Measurements from ENCODE around the gene RBL1. TPM values are rescaled to one million over a fixed set of nuclear protein-coding genes. Genes with fewer than 3 reads are reported as not detected.

Gene RBL1
- total and polyA plus RNA-seq, 3 donors from 2014 or later = 6.0 to 15.3 (median 14.2) TPM

GRCh38 chr20:37081717-37082289 is 14.0 kb downstream of the RBL1 start:
- intact Hi-C loops (cut with DNase I; ENCODE audit: low total_unique reads) = no loop called here
- WGBS, 2 donors = 82 to 96% methylated on average over 4 to 5 of the region's 5 CpGs
- H3K27me3 ChIP-seq = no peaks in the 10 kb centered on the region
- H3K4me3 ChIP-seq = no peak overlapping the region
- H3K36me3 ChIP-seq (ENCODE audit: low read depth, missing control alignments) = no peaks in the 10 kb centered on the region
- H3K4me1 ChIP-seq = no peaks in the 10 kb centered on the region
- H3K27ac ChIP-seq = no peak overlapping the region
- peak; percentile 23 for DNase-seq
- no peaks in the 10 kb centered on the region for H3K9me3 ChIP-seq
- peak in 1 of 3 experiments; percentile 27 for TF ChIP-seq CTCF (IDR thresholded peaks at IDR 0.05)
- TF ChIP-seq POLR2A (IDR thresholded peaks at IDR 0.05) = no peak

- Histone ChIP-seq H3K9me3 (no peaks in the 10 kb centered on the region), H3K27ac (no peak overlapping the region), H3K4me1 (no peaks in the 10 kb centered on the region), H3K36me3 (ENCODE audit: low read depth, missing control alignments) (no peaks in the 10 kb centered on the region), H3K4me3 (no peak overlapping the region), H3K27me3 (no peaks in the 10 kb centered on the region)
- 95 to 96% methylated on average over 8 of the region's 8 CpGs for WGBS, 2 donors
- TF ChIP-seq CTCF (IDR thresholded peaks at IDR 0.05) (no peak), POLR2A (IDR thresholded peaks at IDR 0.05) (no peak)
- intact Hi-C loops (cut with DNase I; ENCODE audit: low total_unique reads) = no loop called here
- DNase-seq = no peak
Observed at GRCh38 chr20:37077009-37077408, 18.8 kb downstream of the RBL1 start.

DNA sequence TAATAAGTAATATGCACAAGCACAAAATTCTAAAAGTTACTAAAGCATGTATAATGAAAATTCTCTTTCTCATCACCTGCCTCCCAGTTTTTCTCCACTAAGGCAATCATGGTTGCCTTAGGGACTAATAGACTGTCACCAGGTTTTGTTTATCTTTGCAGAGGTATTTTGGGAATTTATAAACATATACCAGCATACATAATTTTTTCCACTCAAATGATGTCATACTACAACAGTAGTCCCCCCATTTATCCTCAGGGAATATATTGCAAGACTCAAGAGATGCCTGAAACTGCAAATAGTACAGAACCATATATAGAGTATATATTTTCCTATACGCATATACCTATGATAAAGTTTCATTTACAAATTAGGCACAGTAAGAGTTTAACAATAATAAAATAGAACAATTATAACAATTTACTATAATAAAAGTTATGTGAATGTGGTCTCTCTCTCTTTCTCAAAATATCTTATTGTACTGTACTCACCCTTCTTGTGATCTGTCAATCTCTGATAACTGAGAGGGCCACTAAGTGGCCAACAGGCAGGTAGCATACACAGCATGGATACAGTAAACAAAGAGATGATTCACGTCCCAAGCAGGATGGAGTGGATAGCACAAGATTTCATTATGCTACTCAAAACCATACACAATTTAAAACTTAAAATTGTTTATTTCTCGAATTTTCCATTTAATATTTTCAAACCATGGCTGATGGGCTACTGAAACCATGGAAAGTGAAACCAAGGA is 19.7 kb downstream of the RBL1 start:
- H3K9me3 ChIP-seq = no peaks in the 10 kb centered on the region
- no peaks in the 10 kb centered on the region for H3K27me3 ChIP-seq
- no peaks in the 10 kb centered on the region for H3K4me1 ChIP-seq
- no peak overlapping the region for H3K27ac ChIP-seq
- TF ChIP-seq CTCF (IDR thresholded peaks at IDR 0.05) (no peak), POLR2A (IDR thresholded peaks at IDR 0.05) (no peak)
- intact Hi-C loops (cut with DNase I; ENCODE audit: low total_unique reads) = no loop called here
- H3K36me3 ChIP-seq (ENCODE audit: low read depth, missing control alignments) = no peaks in the 10 kb centered on the region
- H3K4me3 ChIP-seq = no peak overlapping the region
- no peak for DNase-seq
- WGBS, 2 donors = 86 to 87% methylated on average over 3 of the region's 3 CpGs

DNA sequence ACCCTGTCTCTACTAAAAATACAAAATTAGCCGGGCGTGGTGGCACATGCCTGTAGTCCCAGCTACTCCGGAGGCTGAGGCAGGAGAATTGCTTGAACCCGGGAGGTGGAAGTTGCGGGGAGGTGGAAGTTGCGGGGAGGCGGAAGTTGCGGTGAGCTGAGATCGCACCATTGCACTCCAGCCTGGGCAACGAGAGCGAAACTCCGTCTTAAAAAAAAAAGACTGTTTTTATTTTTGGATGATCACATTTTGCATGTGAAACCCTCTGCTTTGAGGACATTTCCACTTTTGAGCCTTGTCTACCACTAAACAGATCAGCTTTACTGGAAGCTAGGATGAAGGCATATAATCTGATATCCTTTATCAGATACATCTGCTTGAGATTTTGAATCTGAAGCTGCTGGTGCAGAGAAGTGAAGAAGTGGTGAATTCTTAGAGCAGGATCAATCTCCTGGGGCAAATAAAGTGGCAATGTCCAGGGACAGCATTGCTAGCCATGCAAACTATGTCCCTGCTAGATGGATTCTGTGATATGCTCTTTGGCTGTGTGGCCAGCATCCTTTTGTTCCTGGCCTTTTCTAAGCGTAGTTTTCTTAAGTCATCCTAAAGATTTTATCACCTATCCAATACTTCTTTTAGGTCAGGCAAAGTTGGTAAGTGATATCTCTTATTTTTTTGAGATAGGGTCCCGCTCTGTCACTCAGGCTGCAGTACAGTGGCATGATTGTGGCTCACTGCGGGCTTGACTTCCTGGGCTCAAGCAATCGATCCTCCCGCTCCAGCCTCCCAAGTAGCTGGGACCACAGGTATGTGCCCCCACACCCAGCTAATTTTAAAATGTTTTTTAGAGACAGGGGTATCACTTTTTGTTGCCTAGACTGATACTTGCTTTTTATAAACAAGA is 23.3 kb downstream of the RBL1 start:
- Histone ChIP-seq H3K27me3 (no peaks in the 10 kb centered on the region), H3K36me3 (ENCODE audit: low read depth, missing control alignments) (no peaks in the 10 kb centered on the region), H3K4me1 (no peaks in the 10 kb centered on the region), H3K4me3 (no peak overlapping the region), H3K27ac (no peak overlapping the region), H3K9me3 (no peaks in the 10 kb centered on the region)
- DNase-seq = no peak
- intact Hi-C loops (cut with DNase I; ENCODE audit: low total_unique reads) = no loop called here
- 83 to 93% methylated on average over 17 of the region's 17 CpGs for WGBS, 2 donors
- TF ChIP-seq POLR2A (IDR thresholded peaks at IDR 0.05) (no peak), CTCF (IDR thresholded peaks at IDR 0.05) (no peak)
